ENCODE results near the gene KRTAP2-4.
"Not testable (repeated sequence)": the region's sequence is repeated elsewhere in the genome, so short reads cannot be mapped to it uniquely, and the experiment has no call there.

The KRTAP2-4 gene

DNA sequence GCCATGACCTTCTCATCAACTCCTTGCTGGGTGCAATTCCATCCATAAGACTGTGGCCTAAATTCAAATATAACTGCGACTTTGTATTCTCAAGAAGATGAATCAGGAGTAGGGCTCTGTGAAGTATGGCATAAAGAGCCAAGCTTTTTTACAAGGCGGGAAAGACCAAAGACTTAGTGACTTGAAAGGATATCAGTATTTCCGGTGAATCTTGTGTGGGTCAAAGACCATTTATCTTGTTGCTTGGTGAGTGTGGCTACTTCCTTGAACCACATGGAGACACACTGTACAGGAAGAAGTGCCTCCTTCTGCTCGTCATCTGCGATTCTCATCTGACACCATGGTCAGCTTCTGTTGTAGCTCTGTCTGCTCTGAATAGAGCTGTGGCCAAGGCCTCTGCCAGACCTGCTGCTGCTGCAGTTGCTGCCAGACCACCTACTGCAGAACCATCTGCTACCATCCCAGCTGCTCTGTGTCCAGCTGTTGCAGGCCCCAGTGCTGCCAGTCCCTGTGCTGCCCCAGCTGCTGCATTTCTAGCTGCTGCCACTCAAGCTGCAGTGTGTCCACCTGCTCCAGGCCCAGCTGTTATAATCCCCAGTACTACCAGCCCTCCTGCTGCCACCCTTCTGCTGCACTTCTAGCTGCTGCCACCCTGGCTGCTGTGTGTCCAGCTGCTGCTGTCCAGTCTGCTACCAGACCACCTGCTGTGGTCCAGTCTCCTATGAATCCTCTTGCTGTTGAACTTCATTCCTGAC lies 6.1 kb upstream of the KRTAP2-4 start:
- no peak for DNase-seq

DNA sequence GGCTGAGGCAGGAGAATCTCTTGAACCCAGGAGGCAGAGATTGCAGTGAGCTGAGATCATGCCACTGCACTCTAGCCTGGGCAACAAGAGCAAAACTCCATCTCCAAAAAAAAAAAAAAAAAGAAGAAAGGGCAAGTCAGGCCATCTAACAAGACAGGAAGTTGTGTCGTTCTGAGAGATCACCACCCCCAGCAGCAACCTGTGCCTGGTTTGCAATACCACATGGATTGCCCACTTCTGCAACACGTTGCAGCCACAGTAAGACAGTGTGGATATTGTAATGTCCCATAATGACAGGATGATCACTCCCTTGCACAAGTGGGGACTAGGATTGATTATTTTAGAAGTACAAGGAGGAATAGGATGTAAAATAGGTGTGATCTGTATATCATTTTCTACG lies 3.4 kb upstream of the KRTAP2-4 start:
- no peak for DNase-seq

- DNase-seq, result no peak
These were observed 1.6 kb upstream of the KRTAP2-4 start for GRCh38 chr17:41067281-41067680.

GRCh38 chr17:41065016-41065689 lies 526 bp downstream of the KRTAP2-4 start:
- not testable (repeated sequence) for DNase-seq

GRCh38 chr17:41064301-41064700 lies 1.4 kb downstream of the KRTAP2-4 start:
- DNase-seq, result no peak

DNA sequence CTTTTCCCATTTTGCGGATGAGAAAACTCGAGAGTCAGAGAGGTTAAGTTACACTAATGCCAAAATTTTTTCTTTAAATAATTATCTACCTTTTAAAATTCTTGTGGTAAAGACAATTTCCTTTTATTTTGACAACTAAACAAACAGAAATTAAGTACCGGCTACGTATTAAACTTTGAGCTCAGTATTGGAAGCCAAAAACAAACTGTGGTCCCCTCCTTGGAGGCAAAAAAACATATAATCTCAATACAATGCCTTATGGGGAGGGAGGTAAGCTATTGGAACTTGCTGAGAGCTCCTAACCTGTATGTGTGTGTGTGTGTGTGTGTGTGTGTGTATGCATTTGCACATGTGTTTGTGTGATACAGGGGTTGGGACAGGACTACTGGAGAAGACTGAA lies 2.2 kb downstream of the KRTAP2-4 start:
- DNase-seq, result no peak

GRCh38 chr17:41061964-41062363 lies 3.7 kb downstream of the KRTAP2-4 start:
- DNase-seq, result no peak

GRCh38 chr17:41060052-41060604 lies 5.6 kb downstream of the KRTAP2-4 start, which contains the start of gene KRTAP2-3:
Gene KRTAP2-3, minus strand, starts transcription at chr17:41060114. Its CDS starts 64 bp downstream, at chr17:41060050.
- no peak for DNase-seq

- DNase-seq, result not testable (repeated sequence)
These were observed 6.2 kb downstream of the KRTAP2-4 start for GRCh38 chr17:41059276-41060051.

- no peak for DNase-seq
These were observed 6.9 kb downstream of the KRTAP2-4 start for GRCh38 chr17:41058741-41059140.

- no peak for DNase-seq
These were observed 8.1 kb downstream of the KRTAP2-4 start for GRCh38 chr17:41057547-41057946.

GRCh38 chr17:41055130-41055529 lies 10.5 kb downstream of the KRTAP2-4 start, which contains the start of gene KRTAP2-2:
Gene KRTAP2-2, minus strand, starts transcription at chr17:41055230. Its CDS starts 19 bp downstream, at chr17:41055211.
- DNase-seq, result not testable (repeated sequence)

DNA sequence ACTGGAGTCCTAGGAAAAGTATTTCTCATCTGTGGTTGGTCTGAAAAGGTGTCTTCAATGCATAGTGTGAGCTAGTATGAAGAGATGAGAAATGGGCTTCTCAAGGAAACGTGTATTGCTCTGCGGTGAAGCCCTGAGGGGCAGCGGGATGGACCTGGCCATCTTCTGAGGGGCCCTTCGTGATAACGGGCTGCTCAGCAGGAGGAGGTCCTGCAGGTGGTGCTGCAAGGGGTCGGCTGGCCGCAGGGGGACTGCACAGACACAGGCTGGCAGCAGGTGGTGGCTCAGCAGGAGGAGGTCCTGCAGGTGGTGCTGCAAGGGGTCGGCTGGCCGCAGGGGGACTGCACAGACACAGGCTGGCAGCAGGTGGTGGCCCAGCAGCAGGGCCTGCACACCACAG lies 11.1 kb downstream of the KRTAP2-4 start:
- DNase-seq, result not testable (repeated sequence)

- DNase-seq, result no peak
These were observed 11.7 kb downstream of the KRTAP2-4 start for GRCh38 chr17:41054025-41054424.

- no peak for DNase-seq
These were observed 13.1 kb downstream of the KRTAP2-4 start for GRCh38 chr17:41052566-41052965.

GRCh38 chr17:41049110-41049509 lies 16.6 kb downstream of the KRTAP2-4 start:
- no peak for DNase-seq

GRCh38 chr17:41048441-41048840 lies 17.2 kb downstream of the KRTAP2-4 start:
- no peak for DNase-seq

DNA sequence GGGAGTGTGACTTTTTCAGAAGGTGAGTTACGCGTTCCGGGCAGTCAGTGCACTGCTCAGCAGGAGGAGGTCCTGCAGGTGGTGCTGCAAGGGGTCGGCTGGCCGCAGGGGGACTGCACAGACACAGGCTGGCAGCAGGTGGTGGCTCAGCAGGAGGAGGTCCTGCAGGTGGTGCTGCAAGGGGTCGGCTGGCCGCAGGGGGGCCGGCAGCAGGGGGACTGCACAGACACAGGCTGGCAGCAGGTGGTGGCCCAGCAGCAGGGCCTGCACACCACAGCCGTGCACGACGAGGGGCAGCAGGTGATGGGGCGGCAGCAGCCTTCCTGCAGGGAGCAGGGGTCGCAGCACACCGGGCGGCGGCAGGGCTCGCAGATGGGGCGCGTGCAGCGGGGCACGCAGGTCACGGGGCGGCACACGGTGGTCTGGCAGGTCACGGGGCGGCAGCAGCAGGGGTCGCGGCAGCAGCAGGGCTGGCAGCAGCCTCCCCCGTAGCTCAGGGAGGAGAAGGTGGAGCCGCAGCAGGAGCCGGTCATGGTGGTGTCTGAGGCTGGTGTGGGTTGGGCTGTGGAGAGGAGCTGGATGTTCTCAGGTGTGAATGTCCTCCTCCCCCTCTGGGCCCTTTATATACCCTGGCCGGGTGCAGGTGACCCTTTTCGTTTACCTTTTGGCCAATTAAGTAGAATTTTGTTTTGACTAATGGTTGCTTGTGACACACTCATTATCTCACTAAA lies 18.8 kb downstream of the KRTAP2-4 start, which contains the start of gene KRTAP2-1:
TSS of gene KRTAP2-1 (minus strand) at position 582 of the 731 bp plus-strand sequence. CDS start at position 533, 49 bp downstream.
- not testable (repeated sequence) for DNase-seq

- no peak for DNase-seq
These were observed 22.7 kb downstream of the KRTAP2-4 start for GRCh38 chr17:41042953-41043352.

GRCh38 chr17:41040783-41041571 lies 24.7 kb downstream of the KRTAP2-4 start, which contains the start of gene KRTAP1-1:
Gene KRTAP1-1, minus strand, starts transcription at chr17:41041450. Its CDS starts 53 bp downstream, at chr17:41041397.
- not testable (repeated sequence) for DNase-seq

- DNase-seq, result no peak
These were observed 27.8 kb downstream of the KRTAP2-4 start for GRCh38 chr17:41037853-41038350.
